HEK293T (cell line): ENCODE data around the gene ZNF184.

Experiments
- ARNT ChIP-seq: fragments of 450-650 bp; IDR thresholded peaks from 2 replicates; pipeline ENCODE4 v1.6.1; 2017; ENCODE audit warnings: mild to moderate bottlenecking
- BHLHE40 ChIP-seq: fragments of 450-650 bp; IDR thresholded peaks from 2 replicates; pipeline ENCODE4 v1.6.1; 2016; ENCODE audit warnings: mild to moderate bottlenecking, moderate library complexity, borderline replicate concordance
- ELF4 ChIP-seq: fragments of 450-650 bp; IDR thresholded peaks from 2 replicates; pipeline ENCODE4 v1.6.1; 2017; ENCODE audit warnings: antibody characterized with exemption
- FOXA1 ChIP-seq: fragments of 450-650 bp; IDR thresholded peaks from 2 replicates; pipeline ENCODE4 v1.6.1; 2016; ENCODE audit warnings: mild to moderate bottlenecking
- FOXK2 ChIP-seq: fragments of 450-650 bp; IDR thresholded peaks from 2 replicates; pipeline ENCODE4 v1.6.1; 2016; ENCODE audit warnings: mild to moderate bottlenecking
- FOXM1 ChIP-seq: fragments of 450-650 bp; IDR thresholded peaks from 2 replicates; pipeline ENCODE4 v1.6.1; 2017; ENCODE audit warnings: mild to moderate bottlenecking, borderline replicate concordance
- HDGF ChIP-seq: fragments of 450-650 bp; IDR thresholded peaks from 2 replicates; pipeline ENCODE4 v1.6.1; 2017; ENCODE audit warnings: antibody characterized with exemption, borderline replicate concordance
- LEF1 ChIP-seq: fragments of 450-650 bp; IDR thresholded peaks from 2 replicates; pipeline ENCODE4 v1.6.1; 2017; ENCODE audit warnings: mild to moderate bottlenecking, borderline replicate concordance
- NFRKB ChIP-seq: fragments of 450-650 bp; IDR thresholded peaks from 2 replicates; pipeline ENCODE4 v1.6.1; 2016; ENCODE audit warnings: mild to moderate bottlenecking, moderate library complexity
- PKNOX1 ChIP-seq: fragments of 450-650 bp; IDR thresholded peaks from 2 replicates; pipeline ENCODE4 v1.6.1; 2016
- SP1 ChIP-seq: fragments of 450-650 bp; IDR thresholded peaks from 2 replicates; pipeline ENCODE4 v1.6.1; 2017
- SUZ12 ChIP-seq: fragments of 450-650 bp; IDR thresholded peaks from 2 replicates; pipeline ENCODE4 v1.6.1; 2016; ENCODE audit warnings: mild to moderate bottlenecking

DNA sequence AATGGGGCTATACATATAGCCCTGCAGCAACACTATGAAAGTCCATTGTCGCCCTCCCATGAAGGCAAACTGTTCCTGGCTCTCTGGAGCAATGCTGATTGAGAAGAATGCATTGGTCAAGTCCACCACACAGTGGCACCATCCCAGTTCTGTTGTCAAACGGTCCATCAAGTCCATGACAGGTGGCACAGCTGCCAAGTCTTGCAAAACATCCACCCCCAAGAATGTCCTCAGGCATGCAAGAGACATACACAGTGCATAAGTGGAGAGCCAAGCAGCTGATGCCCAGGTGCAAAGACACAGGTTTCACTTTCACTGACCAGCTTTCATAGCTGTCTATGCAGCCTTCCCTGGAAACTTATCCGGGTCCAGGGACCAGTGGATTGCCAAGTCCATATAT lies 66.8 kb downstream of the ZNF184 start:
- TF ChIP-seq FOXA1 (no peak), FOXK2 (no peak), BHLHE40 (no peak), SUZ12 (no peak), HDGF (no peak), PKNOX1 (no peak), LEF1 (no peak), ELF4 (no peak), NFRKB (no peak), SP1 (no peak), ARNT (no peak), FOXM1 (no peak)
